ENCODE results near the gene STPG4.
"Not testable (repeated sequence)": the region's sequence is repeated elsewhere in the genome, so short reads cannot be mapped to it uniquely, and the experiment has no call there.

The STPG4 gene

DNA sequence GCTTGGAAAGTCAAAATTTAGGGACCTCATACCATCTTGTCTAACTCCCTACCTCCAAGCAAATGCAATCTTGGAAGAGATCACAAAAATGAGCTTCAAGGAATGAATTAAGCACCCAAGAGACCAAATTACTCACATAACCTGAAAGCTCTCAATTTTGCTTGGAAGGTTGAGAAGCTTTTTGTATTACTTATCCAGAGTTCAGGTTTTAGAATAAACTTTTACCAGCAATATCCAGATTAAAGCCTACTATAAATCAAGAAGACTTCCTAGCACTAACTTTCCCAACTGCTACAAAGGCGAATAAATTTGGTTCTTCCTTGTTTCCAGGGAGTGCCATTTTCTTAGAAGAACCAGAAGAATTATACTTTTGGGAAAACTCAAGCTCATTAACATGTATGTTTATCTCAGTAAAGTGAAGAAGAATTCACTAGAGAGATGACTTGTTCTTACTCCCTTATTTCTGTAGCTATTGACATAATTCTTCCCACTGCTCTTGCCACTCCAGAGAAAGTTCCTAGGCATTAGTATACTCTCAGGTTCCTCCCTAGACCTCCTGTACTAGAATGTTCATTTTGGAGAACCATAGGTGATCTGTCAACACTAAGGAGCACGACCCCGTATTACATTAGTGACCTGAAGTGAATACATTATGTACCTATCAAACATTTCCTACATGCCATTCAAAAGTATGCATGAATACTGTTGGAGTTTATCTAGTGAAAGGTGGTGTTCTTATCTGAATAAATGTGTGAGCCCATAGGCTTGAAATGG lies 18.0 kb upstream of the STPG4 start:
- no peak for DNase-seq

DNA sequence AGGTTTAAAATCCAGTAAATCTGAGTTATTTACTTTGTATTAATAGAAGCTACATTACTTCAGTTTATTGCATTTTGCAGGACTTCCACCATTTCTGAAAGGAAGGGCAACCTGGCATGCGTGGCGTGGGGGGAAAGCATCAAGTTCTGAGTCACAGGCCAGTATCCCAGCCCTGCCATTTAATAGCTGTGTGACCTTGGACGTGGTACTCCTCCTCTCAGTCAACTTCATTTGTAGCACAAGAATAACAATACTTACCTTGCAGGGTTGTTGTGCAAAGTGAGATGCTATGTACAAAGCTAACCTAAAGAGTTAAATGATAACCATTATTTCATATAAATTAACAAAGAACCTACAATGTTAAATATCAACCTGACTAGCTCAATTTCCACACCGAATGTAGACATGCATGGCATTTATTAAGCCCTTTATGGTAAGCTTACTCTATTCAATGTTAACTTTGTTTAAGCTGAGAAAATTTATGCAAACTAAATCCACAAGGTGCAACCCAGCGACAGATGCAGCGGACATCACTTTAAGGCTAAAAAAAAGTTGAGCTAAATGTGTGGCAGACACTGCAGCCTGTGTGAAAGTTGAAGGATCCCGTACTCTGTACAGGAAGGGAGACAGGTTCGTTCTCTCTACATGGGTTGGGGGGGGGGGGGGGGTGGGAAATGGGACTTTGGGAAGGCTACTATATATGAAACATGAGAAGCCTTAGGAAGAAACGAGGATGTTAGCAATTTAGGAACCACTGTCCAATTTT lies 17.2 kb upstream of the STPG4 start:
- DNase-seq = peak; percentile 31

DNA sequence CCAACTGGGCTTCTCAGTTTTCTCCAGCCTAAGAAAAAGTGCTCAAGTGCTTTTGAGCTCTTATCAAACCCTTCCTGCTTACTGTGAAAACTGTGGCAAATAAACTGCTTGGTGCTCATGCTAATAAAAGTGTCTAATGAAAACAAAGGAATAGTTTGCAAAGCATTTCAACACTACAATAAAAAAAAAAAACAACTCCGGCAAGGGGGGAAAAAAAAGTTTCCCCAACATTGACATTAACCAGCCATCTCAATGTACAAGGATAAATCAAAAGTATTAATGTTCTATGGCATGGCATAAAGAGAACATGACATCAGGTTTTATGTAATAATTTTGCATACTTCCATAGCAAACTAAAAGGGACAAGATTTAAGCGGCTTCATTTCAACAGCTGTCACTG lies 14.7 kb upstream of the STPG4 start:
- no peak for DNase-seq

GRCh38 chr2:47168895-47169294 lies 13.8 kb upstream of the STPG4 start:
- not testable (repeated sequence) for DNase-seq

- no peak for DNase-seq
Measured at GRCh38 chr2:47167149-47167548, 12.0 kb upstream of the STPG4 start.

- DNase-seq = peak; percentile 35
Measured at GRCh38 chr2:47165001-47165555, 10.0 kb upstream of the STPG4 start.

DNA sequence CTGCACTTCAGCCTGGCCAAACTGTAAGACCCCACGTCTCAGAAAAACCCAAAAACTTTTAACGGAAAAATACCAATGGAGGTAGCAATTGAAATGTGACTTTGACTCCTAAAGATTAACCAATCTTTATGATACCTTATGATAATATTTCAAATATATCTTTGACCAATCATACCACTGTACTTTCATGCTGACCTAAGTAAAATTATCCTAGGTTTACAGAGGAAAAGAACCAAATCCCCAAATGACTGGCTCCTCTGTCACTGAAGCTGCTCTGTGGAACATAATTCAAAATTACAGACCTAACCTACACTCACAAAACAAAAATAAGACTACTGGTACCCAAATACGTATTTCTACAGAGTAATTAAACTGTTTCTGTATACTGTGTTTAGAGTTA lies 7.7 kb upstream of the STPG4 start:
- DNase-seq = no peak

GRCh38 chr2:47161475-47161874 lies 6.4 kb upstream of the STPG4 start:
- no peak for DNase-seq

GRCh38 chr2:47160660-47161059 lies 5.6 kb upstream of the STPG4 start:
- no peak for DNase-seq

- DNase-seq = no peak
Measured at GRCh38 chr2:47160211-47160610, 5.1 kb upstream of the STPG4 start.

DNA sequence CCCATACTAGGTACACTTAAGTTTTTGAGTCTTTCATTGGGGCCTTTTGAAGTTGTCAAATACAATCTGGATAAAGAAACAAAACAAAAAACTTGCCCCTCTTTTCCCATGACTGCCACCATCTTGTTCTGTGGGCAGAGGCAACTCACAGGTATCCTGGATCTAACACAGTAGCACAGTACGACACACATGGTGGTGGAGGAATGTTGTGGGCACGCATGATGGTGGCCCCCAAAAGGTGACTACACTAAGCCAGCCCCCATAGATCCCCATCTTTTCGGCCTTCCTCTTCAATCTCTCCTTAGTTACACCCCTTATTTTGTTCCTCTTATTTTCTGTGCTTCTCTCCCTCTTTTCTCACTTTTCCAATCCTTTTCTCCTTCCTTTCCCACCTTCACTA lies 4.5 kb upstream of the STPG4 start:
- no peak for DNase-seq

DNA sequence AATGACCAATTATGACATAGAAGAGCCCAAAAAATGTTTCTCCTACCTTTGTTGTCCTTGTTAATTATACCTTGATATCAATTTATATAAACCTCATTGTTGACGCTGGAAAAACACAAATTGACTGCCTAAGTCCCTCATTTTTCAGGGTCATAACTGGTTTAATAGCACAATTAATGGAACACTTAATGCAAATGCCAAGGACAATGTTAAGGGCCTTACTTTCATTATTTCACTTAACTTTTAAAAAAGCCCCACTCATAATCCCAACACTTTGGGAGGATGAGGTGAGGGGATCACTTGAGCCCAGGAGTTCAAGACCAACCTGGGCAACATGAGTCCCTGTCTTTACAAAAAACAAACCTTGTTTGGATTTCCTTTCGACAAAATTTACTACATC lies 3.5 kb upstream of the STPG4 start:
- DNase-seq = no peak

DNA sequence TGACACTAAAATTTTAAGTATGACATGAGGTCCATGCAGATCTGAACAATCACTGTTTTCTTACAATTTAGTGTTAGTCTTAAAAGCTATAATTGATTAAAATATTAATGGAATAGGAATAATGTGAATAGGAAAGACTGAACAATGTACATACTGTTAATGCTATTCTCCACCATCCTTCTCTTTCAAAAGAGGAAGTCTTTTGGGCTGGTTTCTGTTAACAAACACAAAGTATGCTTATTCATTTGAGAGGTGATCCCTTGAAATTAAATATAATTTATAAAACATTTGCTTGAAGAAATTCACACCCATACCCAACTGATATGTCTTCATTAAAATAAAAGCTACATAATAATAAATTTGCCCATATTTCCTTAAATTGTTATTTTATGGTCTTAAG lies 2.3 kb downstream of the STPG4 start:
- DNase-seq = no peak

DNA sequence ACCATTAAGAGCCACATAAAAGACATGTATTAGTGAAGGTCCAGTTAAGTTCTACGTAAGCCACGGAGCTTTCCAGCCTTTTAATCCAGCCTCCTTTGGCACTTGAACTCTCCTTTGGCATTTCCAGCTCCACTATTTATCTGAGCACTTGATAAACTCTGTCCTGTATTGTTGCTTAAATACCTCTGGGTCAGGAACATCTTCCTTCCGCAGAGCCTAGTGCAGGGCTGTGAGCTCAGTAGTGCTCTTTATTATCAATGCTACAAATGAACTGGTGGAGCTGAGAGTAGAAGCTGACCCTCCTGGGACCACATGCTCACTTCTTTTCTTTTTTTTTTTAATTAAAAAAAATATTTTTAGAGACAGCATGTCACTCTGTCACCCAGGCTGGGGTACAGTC lies 4.9 kb downstream of the STPG4 start:
- no peak for DNase-seq

GRCh38 chr2:47147021-47147420 lies 8.1 kb downstream of the STPG4 start:
- DNase-seq = no peak

- DNase-seq = no peak
Measured at GRCh38 chr2:47145466-47145865, 9.6 kb downstream of the STPG4 start.

DNA sequence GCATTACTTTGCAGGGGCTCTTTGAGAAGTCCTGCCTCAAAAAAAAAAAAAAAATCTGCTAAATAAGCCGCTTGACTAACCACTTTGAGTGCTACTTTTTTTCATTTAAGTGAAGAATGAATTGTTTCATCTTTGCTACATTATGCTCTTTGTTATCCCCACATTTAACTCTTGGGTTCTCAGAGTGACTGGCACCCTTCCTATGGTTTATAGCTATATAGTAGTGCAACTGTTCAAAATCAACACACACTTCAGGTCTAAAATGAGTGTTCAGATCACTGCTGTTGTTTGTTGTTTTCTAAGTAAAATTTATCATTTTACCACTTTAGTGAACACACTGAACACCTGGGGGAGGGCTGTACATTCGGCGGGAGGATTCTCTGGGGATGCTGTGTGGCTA lies 13.6 kb downstream of the STPG4 start:
- no peak for DNase-seq

- peak; percentile 30 for DNase-seq
Measured at GRCh38 chr2:47134386-47135090, 20.6 kb downstream of the STPG4 start.

DNA sequence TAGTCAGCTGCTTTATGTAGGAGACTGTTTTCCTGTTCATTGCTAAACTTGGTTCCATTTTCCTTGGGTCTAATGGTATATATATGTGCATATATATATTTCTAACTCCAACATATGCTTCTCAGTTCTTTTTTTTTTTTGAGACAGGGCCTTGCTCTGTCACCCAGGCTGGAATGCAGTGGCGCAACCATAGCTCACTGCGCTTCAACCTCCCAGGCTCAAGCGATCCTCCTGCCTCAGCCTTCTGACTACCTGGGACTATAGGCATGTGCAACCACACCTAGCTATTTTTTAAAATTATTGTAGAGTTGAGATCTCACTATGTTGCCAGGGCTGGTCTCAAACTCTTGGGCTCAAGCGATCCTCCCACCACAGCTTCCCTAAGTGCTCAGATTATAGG lies 22.1 kb downstream of the STPG4 start:
- DNase-seq = no peak

- DNase-seq = no peak
Measured at GRCh38 chr2:47129191-47129706, 25.9 kb downstream of the STPG4 start.

- no peak for DNase-seq
Measured at GRCh38 chr2:47128705-47129104, 26.4 kb downstream of the STPG4 start.

DNA sequence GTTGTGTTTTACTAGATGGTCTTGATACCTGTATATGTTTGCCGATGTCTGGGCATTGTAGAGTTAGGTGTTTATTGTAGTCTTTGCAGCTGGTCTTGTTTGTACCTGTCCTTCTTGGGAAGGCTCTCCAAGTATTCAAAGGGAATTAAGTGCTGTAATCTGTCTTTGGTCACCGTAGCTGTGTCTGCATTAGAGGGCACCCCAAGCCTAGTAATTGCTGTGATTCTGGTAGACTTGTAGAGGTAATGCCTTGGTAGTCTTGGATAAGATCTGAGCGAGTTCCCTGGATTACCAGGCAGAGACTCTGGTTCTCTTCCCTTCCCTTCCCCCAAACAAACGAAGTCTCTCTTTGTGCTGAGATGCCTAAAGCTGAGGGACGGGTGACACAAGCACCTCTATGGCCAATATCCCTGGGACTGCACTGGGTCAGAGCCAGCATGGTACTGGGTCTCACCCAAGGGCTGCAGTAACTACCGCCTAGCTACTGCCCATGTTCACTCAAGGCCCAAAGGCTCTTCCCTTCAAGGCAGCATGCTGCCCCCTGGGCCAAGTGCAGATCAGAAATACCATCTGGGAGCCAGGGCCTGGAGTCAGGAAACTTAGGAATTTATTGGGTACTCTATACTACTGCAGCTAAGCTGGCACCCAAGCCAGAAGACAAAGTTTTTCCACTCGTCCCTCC lies 27.1 kb downstream of the STPG4 start:
- DNase-seq = no peak

GRCh38 chr2:47126783-47127182 lies 28.3 kb downstream of the STPG4 start:
- no peak for DNase-seq

Measured in HCEC 1CT (cell line).